HG02840 (cell line): ENCODE data around the gene PTTG1.

ENCODE experiments used
- ATAC-seq: cut with Tn5 transposase; IDR thresholded peaks from one replicate; pipeline ENCODE4 v1.9.1; 2021; ENCODE audit warnings: mild to moderate bottlenecking, moderate library complexity, moderate number of reproducible peaks; ENCODE audit not compliant: unreplicated experiment, low FRiP score

PTTG1 gene

GRCh38 chr5:160452036-160452435, 30.4 kb downstream of the PTTG1 start:
- ATAC-seq, result no peak

GRCh38 chr5:160452795-160453194, 31.1 kb downstream of the PTTG1 start:
- no peak for ATAC-seq

GRCh38 chr5:160453751-160454150, 32.1 kb downstream of the PTTG1 start:
- ATAC-seq, result no peak

- ATAC-seq, result no peak
Measured at GRCh38 chr5:160455600-160455999, 33.9 kb downstream of the PTTG1 start.

GRCh38 chr5:160456480-160457177, 35.0 kb downstream of the PTTG1 start:
- ATAC-seq, result no peak

- ATAC-seq, result no peak
Measured at GRCh38 chr5:160457252-160457651, 35.6 kb downstream of the PTTG1 start.

GRCh38 chr5:160458806-160459800, 37.4 kb downstream of the PTTG1 start:
- peak; percentile 78 for ATAC-seq

GRCh38 chr5:160460377-160461049, 38.9 kb downstream of the PTTG1 start:
- ATAC-seq, result no peak

GRCh38 chr5:160461378-160461777, 39.7 kb downstream of the PTTG1 start:
- no peak for ATAC-seq

GRCh38 chr5:160462167-160462566, 40.5 kb downstream of the PTTG1 start:
- ATAC-seq, result no peak

GRCh38 chr5:160463227-160463626, 41.6 kb downstream of the PTTG1 start:
- ATAC-seq, result no peak

GRCh38 chr5:160463740-160464465, 42.2 kb downstream of the PTTG1 start:
- no peak for ATAC-seq

- ATAC-seq, result no peak
Measured at GRCh38 chr5:160464466-160464797, 42.8 kb downstream of the PTTG1 start.

GRCh38 chr5:160466116-160466515, 44.5 kb downstream of the PTTG1 start:
- no peak for ATAC-seq

- no peak for ATAC-seq
Measured at GRCh38 chr5:160466889-160467554, 45.4 kb downstream of the PTTG1 start.

- ATAC-seq, result peak; percentile 91
Measured at GRCh38 chr5:160467555-160468362, 46.1 kb downstream of the PTTG1 start.

- ATAC-seq, result no peak
Measured at GRCh38 chr5:160468363-160468975, 46.8 kb downstream of the PTTG1 start.
